Endodermal cell (in vitro differentiated cells): ENCODE measurements around the gene GP2. TPM values are rescaled to one million over a fixed set of nuclear protein-coding genes. Genes with fewer than 3 reads are reported as not detected.
A peak's percentile ranks its signal among the peaks of the same experiment; 100 is the strongest.

Source experiments
- DNase-seq: peaks from one replicate; pipeline ENCODE4 v3.0.0-alpha.2; 2017
- H3K27ac ChIP-seq: 2 replicates; pipeline ENCODE4 v1.5.1; 2013; ENCODE audit warnings: mild to moderate bottlenecking, low read depth, low read length, moderate library complexity
- H3K27me3 ChIP-seq: 2 replicates; pipeline ENCODE4 v1.6.1; 2013; ENCODE audit warnings: mild to moderate bottlenecking, low read length, moderate library complexity; ENCODE audit not compliant: insufficient read depth, control insufficient read depth, poor library complexity, severe bottlenecking
- H3K36me3 ChIP-seq: 2 replicates; pipeline ENCODE4 v1.7.0; 2013; ENCODE audit warnings: mild to moderate bottlenecking, low read length, moderate library complexity; ENCODE audit not compliant: control insufficient read depth, insufficient read depth
- H3K4me1 ChIP-seq: one replicate; pipeline ENCODE4 v1.7.0; 2013; ENCODE audit warnings: low read length; ENCODE audit not compliant: control insufficient read depth, insufficient read depth
- H3K4me3 ChIP-seq: 2 replicates; pipeline ENCODE4 v1.5.1; 2013; ENCODE audit warnings: mild to moderate bottlenecking, low read length, moderate library complexity
- H3K9ac ChIP-seq: 2 replicates; pipeline ENCODE4 v1.6.1; 2013; ENCODE audit warnings: mild to moderate bottlenecking, low read length, moderate library complexity; ENCODE audit not compliant: poor library complexity, severe bottlenecking; ENCODE audit errors: extremely low read depth
- H3K9me3 ChIP-seq: 2 replicates; pipeline ENCODE4 v1.6.1; 2013; ENCODE audit warnings: mild to moderate bottlenecking, low read length, moderate library complexity; ENCODE audit not compliant: control insufficient read depth
- H3K27ac Mint-ChIP-seq: 2 replicates; pipeline ENCODE4 v1.8.0; 2020; ENCODE audit warnings: mixed read lengths
- H3K27me3 Mint-ChIP-seq: 2 replicates; pipeline ENCODE4 v1.8.0; 2021; ENCODE audit warnings: mild to moderate bottlenecking, mixed read lengths; ENCODE audit not compliant: insufficient read depth
- H3K36me3 Mint-ChIP-seq: 2 replicates; pipeline ENCODE4 v1.8.0; 2020; ENCODE audit warnings: low read depth, mixed read lengths
- H3K4me1 Mint-ChIP-seq: 2 replicates; pipeline ENCODE4 v1.8.0; 2020; ENCODE audit warnings: mixed read lengths
- H3K4me3 Mint-ChIP-seq: 2 replicates; pipeline ENCODE4 v1.8.0; 2020; ENCODE audit warnings: mild to moderate bottlenecking, moderate library complexity, mixed read lengths
- H3K9me3 Mint-ChIP-seq: 2 replicates; pipeline ENCODE4 v1.8.0; 2020; ENCODE audit warnings: mild to moderate bottlenecking, mixed read lengths
- CTCF ChIP-seq: fragments of 200-600 bp; sonication (generic); conservative IDR thresholded peaks from 2 replicates; pipeline ENCODE4 v1.5.0; 2021; ENCODE audit warnings: antibody characterized with exemption, mild to moderate bottlenecking
- WGBS, 2 experiments: methylation state at CpG; one replicate each; pipeline versions ENCODE4 v1.1.5 to v1.1.7; 2013; ENCODE audit warnings: missing lambda C conversion rate in 2 of 2, mixed read lengths in 1 of 2; ENCODE audit not compliant: insufficient coverage in 1 of 2, insufficient read length in 1 of 2; 5-methylcytosine and 5-hydroxymethylcytosine counted together
- total RNA-seq, 2 donors: library from RNA; stranded (reverse); fragmentation: NEBNext Ultra II Directional in 1 of 2; extraction: Animal tissue kit (Norgen Biotek cat#: 25700) in 1 of 2; gene quantifications; 2 replicates in 1 of 2; 3 replicates in 1 of 2; pipeline ENCODE4 v1.2.1, GENCODE V29; 2021

Gene GP2
- total RNA-seq, 2 donors from 2014 or later = not detected

GRCh38 chr16:20364051-20364450, 36.7 kb upstream of the GP2 start:
- H3K27me3 ChIP-seq = no peaks in the 10 kb centered on the region

GRCh38 chr16:20363191-20363590, 35.9 kb upstream of the GP2 start:
- H3K27ac Mint-ChIP-seq = no peak overlapping the region
- WGBS, 2 experiments = 93 to 100% methylated on average over 1 to 2 of the region's 2 CpGs
- Histone ChIP-seq H3K4me1 (no peaks in the 10 kb centered on the region), H3K27me3 (no peaks in the 10 kb centered on the region), H3K9me3 (no peaks in the 10 kb centered on the region), H3K9ac (no peak overlapping the region), H3K27ac (no peak overlapping the region), H3K4me3 (no peak overlapping the region), H3K36me3 (no peaks in the 10 kb centered on the region)
- H3K9me3 Mint-ChIP-seq = no peaks in the 10 kb centered on the region
- no peak for DNase-seq
- H3K36me3 Mint-ChIP-seq = no peaks in the 10 kb centered on the region
- TF ChIP-seq CTCF = no peak
- peaks cover 9% of the 10 kb centered on the region for H3K27me3 Mint-ChIP-seq
- no peaks in the 10 kb centered on the region for H3K4me1 Mint-ChIP-seq
- no peak overlapping the region for H3K4me3 Mint-ChIP-seq

More at GRCh38 chr16:20364051-20364450, 36.7 kb upstream of the GP2 start:
- no peak overlapping the region for H3K9ac ChIP-seq
- H3K27ac ChIP-seq = no peak overlapping the region
- WGBS, 2 experiments = 84 to 89% methylated on average over 2 to 3 of the region's 3 CpGs
- no peaks in the 10 kb centered on the region for H3K9me3 ChIP-seq
- H3K4me3 Mint-ChIP-seq = no peak overlapping the region
- DNase-seq = no peak
- H3K36me3 Mint-ChIP-seq = no peaks in the 10 kb centered on the region
- no peaks in the 10 kb centered on the region for H3K9me3 Mint-ChIP-seq
- no peak for TF ChIP-seq CTCF
- peaks cover 10% of the 10 kb centered on the region for H3K27me3 Mint-ChIP-seq
- H3K27ac Mint-ChIP-seq = no peak overlapping the region
- no peaks in the 10 kb centered on the region for H3K36me3 ChIP-seq
- H3K4me1 ChIP-seq = no peaks in the 10 kb centered on the region
- H3K4me3 ChIP-seq = no peak overlapping the region
- no peaks in the 10 kb centered on the region for H3K4me1 Mint-ChIP-seq

GRCh38 chr16:20359997-20360396, 32.7 kb upstream of the GP2 start:
- H3K4me1 Mint-ChIP-seq = no peaks in the 10 kb centered on the region

More at GRCh38 chr16:20359997-20360396, 32.7 kb upstream of the GP2 start:
- Histone ChIP-seq H3K27me3 (no peaks in the 10 kb centered on the region), H3K9ac (no peak overlapping the region), H3K4me3 (no peak overlapping the region), H3K36me3 (no peaks in the 10 kb centered on the region), H3K9me3 (peaks cover 7% of the 10 kb centered on the region), H3K27ac (no peak overlapping the region), H3K4me1 (no peaks in the 10 kb centered on the region)
- TF ChIP-seq CTCF = peak; percentile 83
- H3K4me3 Mint-ChIP-seq = no peak overlapping the region
- no peaks in the 10 kb centered on the region for H3K36me3 Mint-ChIP-seq
- H3K27ac Mint-ChIP-seq = no peak overlapping the region
- peaks cover 12% of the 10 kb centered on the region for H3K9me3 Mint-ChIP-seq
- 49% methylated on average over 2 of the region's 2 CpGs; no CpG with 5 or more reads in 1 of the 2 experiments for WGBS, 2 experiments
- H3K27me3 Mint-ChIP-seq = peaks cover 7% of the 10 kb centered on the region
- peak; percentile 79 for DNase-seq
